Cardiac muscle cell (in vitro differentiated cells and primary cell): Measurements from ENCODE around the gene SDF4. TPM values are rescaled to one million over a fixed set of nuclear protein-coding genes. Genes with fewer than 3 reads are reported as not detected.
A peak's percentile ranks its signal among the peaks of the same experiment; 100 is the strongest.

Experiments used
- DNase-seq, 2 donors: peaks; one replicate each; pipeline versions ENCODE4 v3.0.0 to v3.0.0-alpha.2; 2010 to 2017; ENCODE audit warnings: low read depth in 1 of 2, low spot score in 1 of 2
- H3K27ac ChIP-seq: fragments of 200-600 bp; sonication (generic); 2 replicates; pipeline ENCODE4 v1.5.1; 2016
- H3K27me3 ChIP-seq: fragments of 200-600 bp; sonication (generic); 2 replicates; pipeline ENCODE4 v1.6.0; 2016; ENCODE audit warnings: control low read depth
- H3K36me3 ChIP-seq: fragments of 200-600 bp; sonication (generic); 2 replicates; pipeline ENCODE4 v1.5.1; 2016; ENCODE audit warnings: control low read depth
- H3K4me1 ChIP-seq: fragments of 200-600 bp; sonication (generic); 2 replicates; pipeline ENCODE4 v1.8.1; 2017; ENCODE audit warnings: low read depth, mild to moderate bottlenecking, mixed run types
- H3K4me3 ChIP-seq: fragments of 200-600 bp; sonication (generic); 2 replicates; pipeline ENCODE4 v1.5.1; 2016; ENCODE audit warnings: mild to moderate bottlenecking
- H3K9me3 ChIP-seq: fragments of 200-600 bp; sonication (generic); 2 replicates; pipeline ENCODE4 v1.5.1; 2017; ENCODE audit warnings: low read depth, mild to moderate bottlenecking, control low read depth
- CTCF ChIP-seq: IDR thresholded peaks from 2 replicates; pipeline ENCODE4 v1.5.1; 2012; ENCODE audit warnings: low read depth, mild to moderate bottlenecking, low read length
- polyA plus RNA-seq: library from polyadenylated mRNA; unstranded; fragments of >200 nt; fragmentation: Nextera tagmentation; extraction: Ambion mirVana; gene quantifications from 2 replicates; pipeline ENCODE4 v1.2.1, GENCODE V29; 2016
- total RNA-seq: library from RNA; depleted of rRNA; stranded (reverse); fragments of >200 nt; gene quantifications from 2 replicates; pipeline ENCODE4 v1.2.3, GENCODE V29; 2016

SDF4 gene
- total and polyA plus RNA-seq, 2 experiments from 2014 or later = 148 to 180 TPM

- H3K36me3 ChIP-seq = no peaks in the 10 kb centered on the region
- no peak overlapping the region for H3K4me3 ChIP-seq
- no peaks in the 10 kb centered on the region for H3K9me3 ChIP-seq
- no peak for TF ChIP-seq CTCF
- no peaks in the 10 kb centered on the region for H3K4me1 ChIP-seq
- no peak overlapping the region for H3K27ac ChIP-seq
- DNase-seq = no peak
- peaks cover 16% of the 10 kb centered on the region for H3K27me3 ChIP-seq
These were observed 20.9 kb downstream of the SDF4 start for GRCh38 chr1:1210726-1211540.

GRCh38 chr1:1208713-1209433 is 22.9 kb downstream of the SDF4 start:
- Histone ChIP-seq H3K4me1 (no peaks in the 10 kb centered on the region), H3K9me3 (no peaks in the 10 kb centered on the region), H3K4me3 (no peak overlapping the region), H3K27ac (no peak overlapping the region), H3K27me3 (peaks cover 35% of the 10 kb centered on the region), H3K36me3 (no peaks in the 10 kb centered on the region)
- DNase-seq = peak in 1 of 2 donors; percentile 40
- TF ChIP-seq CTCF = no peak

GRCh38 chr1:1207571-1207892 is 24.3 kb downstream of the SDF4 start:
- no peak for TF ChIP-seq CTCF
- H3K27ac ChIP-seq = no peak overlapping the region
- H3K4me3 ChIP-seq = no peak overlapping the region
- H3K4me1 ChIP-seq = no peaks in the 10 kb centered on the region
- H3K9me3 ChIP-seq = no peaks in the 10 kb centered on the region
- peaks cover 48% of the 10 kb centered on the region for H3K27me3 ChIP-seq
- no peaks in the 10 kb centered on the region for H3K36me3 ChIP-seq
- DNase-seq = no peak

GRCh38 chr1:1206966-1207531 is 24.8 kb downstream of the SDF4 start:
- Histone ChIP-seq H3K36me3 (no peaks in the 10 kb centered on the region), H3K27me3 (peaks cover 48% of the 10 kb centered on the region), H3K4me1 (no peaks in the 10 kb centered on the region), H3K9me3 (no peaks in the 10 kb centered on the region), H3K4me3 (no peak overlapping the region), H3K27ac (no peak overlapping the region)
- DNase-seq = no peak
- peak; percentile 10 for TF ChIP-seq CTCF

- no peak within 1 kb of the TSS for H3K4me3 ChIP-seq
- DNase-seq = peak in 1 of 2 donors; percentile 62
These were observed 25.3 kb downstream of the SDF4 start, which contains the start of gene TNFRSF18 for GRCh38 chr1:1206376-1206965. TSS of gene TNFRSF18 (minus strand) at chr1:1206592. CDS start at chr1:1206571, 21 bp downstream.

More at GRCh38 chr1:1206376-1206965, 25.3 kb downstream of the SDF4 start, which contains the start of gene TNFRSF18:
- no peak for TF ChIP-seq CTCF
- H3K9me3 ChIP-seq = no peaks in the 10 kb centered on the region
- peaks cover 49% of the 10 kb centered on the region for H3K27me3 ChIP-seq
- no peak within 1 kb of the TSS for H3K27ac ChIP-seq
- H3K36me3 ChIP-seq = no peaks in the 10 kb centered on the region
- no peaks in the 10 kb centered on the region for H3K4me1 ChIP-seq
